IMR-90 (cell line): ENCODE data around the gene ZBTB47.

Experiments
- BHLHE40 ChIP-seq: fragments of 150-350 bp; IDR thresholded peaks from 2 replicates; pipeline ENCODE4 v1.6.1; 2016; ENCODE audit warnings: mild to moderate bottlenecking, low read depth, low read length
- CEBPB ChIP-seq: IDR thresholded peaks from 2 replicates; pipeline ENCODE4 v1.6.1; 2012; ENCODE audit warnings: low read depth, low read length, improper control_type of control experiment
- CHD1 ChIP-seq: IDR thresholded peaks from 2 replicates; pipeline ENCODE4 v1.6.1; 2012; ENCODE audit warnings: low read depth, low read length, improper control_type of control experiment
- FOS ChIP-seq: fragments of 150-350 bp; IDR thresholded peaks from 2 replicates; pipeline ENCODE4 v1.6.1; 2016; ENCODE audit warnings: low read depth, low read length
- MAFK ChIP-seq: IDR thresholded peaks from 2 replicates; pipeline ENCODE4 v1.6.1; 2012; ENCODE audit warnings: low read depth, low read length, improper control_type of control experiment
- MAZ ChIP-seq: IDR thresholded peaks from 2 replicates; pipeline ENCODE4 v1.6.1; 2012; ENCODE audit warnings: low read depth, mild to moderate bottlenecking, low read length, improper control_type of control experiment, moderate library complexity, borderline replicate concordance
- NFE2L2 ChIP-seq: fragments of 150-350 bp; IDR thresholded peaks from 2 replicates; pipeline ENCODE4 v1.6.1; 2016; ENCODE audit warnings: low read depth, mild to moderate bottlenecking, low read length
- POLR2A ChIP-seq: IDR thresholded peaks from 2 replicates; pipeline ENCODE4 v1.6.1; 2012; ENCODE audit warnings: mild to moderate bottlenecking, low read depth, low read length
- RAD21 ChIP-seq: IDR thresholded peaks from 2 replicates; pipeline ENCODE4 v1.6.1; 2012; ENCODE audit warnings: low read length, improper control_type of control experiment
- RFX5 ChIP-seq: IDR thresholded peaks from 2 replicates; pipeline ENCODE4 v1.8.0; 2012; ENCODE audit warnings: low read depth, mild to moderate bottlenecking, low read length, moderate library complexity
- SMC3 ChIP-seq: fragments of 150-350 bp; IDR thresholded peaks from 2 replicates; pipeline ENCODE4 v1.6.1; 2016; ENCODE audit warnings: low read depth, mild to moderate bottlenecking, antibody characterized with exemption, low read length, moderate library complexity
- TF ChIP-seq, protein P1 (sequence below): conservative IDR thresholded peaks from 2 replicates; pipeline ENCODE4 v1.5.1; 2012; ENCODE audit warnings: mild to moderate bottlenecking, low read depth, low read length, improper control_type of control experiment
- TF ChIP-seq, protein P2 (sequence below): fragments of 150-350 bp; IDR thresholded peaks from 2 replicates; pipeline ENCODE4 v1.6.1; 2016; ENCODE audit warnings: low read depth, mild to moderate bottlenecking, low read length, moderate library complexity, borderline replicate concordance
- TF ChIP-seq, protein P3 (sequence below): fragments of 150-350 bp; IDR thresholded peaks from 2 replicates; pipeline ENCODE4 v1.6.1; 2017; ENCODE audit warnings: mild to moderate bottlenecking, antibody characterized with exemption, low read length, low read depth

DNA sequence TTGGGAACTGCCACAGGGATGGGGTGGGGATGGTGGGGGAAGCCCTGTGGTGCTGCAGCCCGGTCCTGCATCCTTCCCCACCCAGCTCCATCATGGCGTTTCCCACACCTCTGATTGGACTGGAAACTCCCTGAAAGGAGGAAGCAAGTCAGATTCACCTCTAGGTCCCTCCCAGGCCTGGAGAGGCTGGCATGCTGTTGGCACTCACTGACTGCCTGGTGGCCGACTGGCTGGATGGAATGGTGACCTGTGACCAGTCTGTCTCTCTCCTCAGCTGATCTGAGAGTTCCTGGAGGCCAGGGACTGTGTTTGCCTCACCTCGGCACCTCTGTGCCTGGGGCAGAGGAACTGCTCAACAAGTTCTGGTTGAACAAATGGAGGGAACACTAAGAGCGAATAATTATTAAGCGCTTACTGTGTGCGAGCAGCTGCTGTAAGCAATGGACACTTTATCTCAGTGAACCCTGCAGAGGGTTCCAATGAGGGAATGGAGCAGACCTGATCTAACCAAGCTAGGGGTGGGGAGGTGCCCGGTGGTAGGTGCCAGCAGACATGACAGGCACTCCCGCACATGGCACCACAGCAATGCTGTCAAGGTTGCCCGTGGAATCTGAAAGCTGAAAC, 52.6 kb downstream of the ZBTB47 start:
- TF ChIP-seq, protein P1, sequence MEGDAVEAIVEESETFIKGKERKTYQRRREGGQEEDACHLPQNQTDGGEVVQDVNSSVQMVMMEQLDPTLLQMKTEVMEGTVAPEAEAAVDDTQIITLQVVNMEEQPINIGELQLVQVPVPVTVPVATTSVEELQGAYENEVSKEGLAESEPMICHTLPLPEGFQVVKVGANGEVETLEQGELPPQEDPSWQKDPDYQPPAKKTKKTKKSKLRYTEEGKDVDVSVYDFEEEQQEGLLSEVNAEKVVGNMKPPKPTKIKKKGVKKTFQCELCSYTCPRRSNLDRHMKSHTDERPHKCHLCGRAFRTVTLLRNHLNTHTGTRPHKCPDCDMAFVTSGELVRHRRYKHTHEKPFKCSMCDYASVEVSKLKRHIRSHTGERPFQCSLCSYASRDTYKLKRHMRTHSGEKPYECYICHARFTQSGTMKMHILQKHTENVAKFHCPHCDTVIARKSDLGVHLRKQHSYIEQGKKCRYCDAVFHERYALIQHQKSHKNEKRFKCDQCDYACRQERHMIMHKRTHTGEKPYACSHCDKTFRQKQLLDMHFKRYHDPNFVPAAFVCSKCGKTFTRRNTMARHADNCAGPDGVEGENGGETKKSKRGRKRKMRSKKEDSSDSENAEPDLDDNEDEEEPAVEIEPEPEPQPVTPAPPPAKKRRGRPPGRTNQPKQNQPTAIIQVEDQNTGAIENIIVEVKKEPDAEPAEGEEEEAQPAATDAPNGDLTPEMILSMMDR, result no peak
- TF ChIP-seq RAD21, result no peak
- TF ChIP-seq POLR2A, result no peak
- TF ChIP-seq RFX5, result no peak
- TF ChIP-seq CEBPB, result no peak
- TF ChIP-seq, protein P2, sequence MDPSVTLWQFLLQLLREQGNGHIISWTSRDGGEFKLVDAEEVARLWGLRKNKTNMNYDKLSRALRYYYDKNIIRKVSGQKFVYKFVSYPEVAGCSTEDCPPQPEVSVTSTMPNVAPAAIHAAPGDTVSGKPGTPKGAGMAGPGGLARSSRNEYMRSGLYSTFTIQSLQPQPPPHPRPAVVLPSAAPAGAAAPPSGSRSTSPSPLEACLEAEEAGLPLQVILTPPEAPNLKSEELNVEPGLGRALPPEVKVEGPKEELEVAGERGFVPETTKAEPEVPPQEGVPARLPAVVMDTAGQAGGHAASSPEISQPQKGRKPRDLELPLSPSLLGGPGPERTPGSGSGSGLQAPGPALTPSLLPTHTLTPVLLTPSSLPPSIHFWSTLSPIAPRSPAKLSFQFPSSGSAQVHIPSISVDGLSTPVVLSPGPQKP, result no peak
- no peak for TF ChIP-seq CHD1
- TF ChIP-seq SMC3, result no peak
- TF ChIP-seq, protein P3, sequence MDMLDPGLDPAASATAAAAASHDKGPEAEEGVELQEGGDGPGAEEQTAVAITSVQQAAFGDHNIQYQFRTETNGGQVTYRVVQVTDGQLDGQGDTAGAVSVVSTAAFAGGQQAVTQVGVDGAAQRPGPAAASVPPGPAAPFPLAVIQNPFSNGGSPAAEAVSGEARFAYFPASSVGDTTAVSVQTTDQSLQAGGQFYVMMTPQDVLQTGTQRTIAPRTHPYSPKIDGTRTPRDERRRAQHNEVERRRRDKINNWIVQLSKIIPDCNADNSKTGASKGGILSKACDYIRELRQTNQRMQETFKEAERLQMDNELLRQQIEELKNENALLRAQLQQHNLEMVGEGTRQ, result no peak
- TF ChIP-seq FOS, result no peak
- TF ChIP-seq BHLHE40, result no peak
- no peak for TF ChIP-seq MAFK
- no peak for TF ChIP-seq MAZ
- TF ChIP-seq NFE2L2, result no peak
